ENCODE measurements around the gene UBE2Q2.
"Not testable (repeated sequence)": the region's sequence is repeated elsewhere in the genome, so short reads cannot be mapped to it uniquely, and the experiment has no call there.

UBE2Q2 gene

GRCh38 chr15:75827691-75828090 is 15.6 kb upstream of the UBE2Q2 start:
- no peak for DNase-seq (ENCODE audit: low read depth)

- no peak for DNase-seq (ENCODE audit: low read depth)
Measured at GRCh38 chr15:75828429-75828828, 14.8 kb upstream of the UBE2Q2 start.

- DNase-seq (ENCODE audit: low read depth) = no peak
Measured at GRCh38 chr15:75830910-75831805, 12.1 kb upstream of the UBE2Q2 start.

GRCh38 chr15:75831806-75832102 is 11.5 kb upstream of the UBE2Q2 start:
- DNase-seq (ENCODE audit: low read depth) = no peak

- no peak for DNase-seq (ENCODE audit: low read depth)
Measured at GRCh38 chr15:75832114-75832513, 11.1 kb upstream of the UBE2Q2 start.

- DNase-seq (ENCODE audit: low read depth) = no peak
Measured at GRCh38 chr15:75834021-75834420, 9.2 kb upstream of the UBE2Q2 start.

GRCh38 chr15:75835990-75836958 is 7.0 kb upstream of the UBE2Q2 start:
- DNase-seq (ENCODE audit: low read depth) = no peak

- DNase-seq (ENCODE audit: low read depth) = peak; percentile 36
Measured at GRCh38 chr15:75836959-75837334, 6.3 kb upstream of the UBE2Q2 start.

- DNase-seq (ENCODE audit: low read depth) = no peak
Measured at GRCh38 chr15:75840659-75841058, 2.6 kb upstream of the UBE2Q2 start.

GRCh38 chr15:75841626-75842025 is 1.6 kb upstream of the UBE2Q2 start:
- DNase-seq (ENCODE audit: low read depth) = no peak

- peak; percentile 15 for DNase-seq (ENCODE audit: low read depth)
Measured at GRCh38 chr15:75843678-75844581, 683 bp downstream of the UBE2Q2 start.

GRCh38 chr15:75844629-75845335 is 1.5 kb downstream of the UBE2Q2 start:
- DNase-seq (ENCODE audit: low read depth) = no peak

- DNase-seq (ENCODE audit: low read depth) = no peak
Measured at GRCh38 chr15:75849167-75849566, 5.9 kb downstream of the UBE2Q2 start.

GRCh38 chr15:75850708-75851107 is 7.5 kb downstream of the UBE2Q2 start:
- no peak for DNase-seq (ENCODE audit: low read depth)

- not testable (repeated sequence) for DNase-seq (ENCODE audit: low read depth)
Measured at GRCh38 chr15:75851566-75851965, 8.3 kb downstream of the UBE2Q2 start.

GRCh38 chr15:75857886-75858285 is 14.6 kb downstream of the UBE2Q2 start:
- no peak for DNase-seq (ENCODE audit: low read depth)

- DNase-seq (ENCODE audit: low read depth) = no peak
Measured at GRCh38 chr15:75861750-75862402, 18.6 kb downstream of the UBE2Q2 start.

- no peak for DNase-seq (ENCODE audit: low read depth)
Measured at GRCh38 chr15:75862796-75863195, 19.5 kb downstream of the UBE2Q2 start.

GRCh38 chr15:75864213-75865059 is 21.2 kb downstream of the UBE2Q2 start:
- DNase-seq (ENCODE audit: low read depth) = no peak

- DNase-seq (ENCODE audit: low read depth) = not testable (repeated sequence)
Measured at GRCh38 chr15:75866045-75866444, 22.8 kb downstream of the UBE2Q2 start.
